Stimulated activated CD4-positive, alpha-beta T cell treated with anti-CD3 and anti-CD28 coated beads, Interleukin-2, amount 100 ng/mL, for 24 hours (primary cell): ENCODE measurements around the gene R3HCC1L.

Experiments used
- DNase-seq, 2 donors: peaks; one replicate each; pipeline ENCODE4 v3.0.0-alpha.2; 2020

R3HCC1L gene

DNA sequence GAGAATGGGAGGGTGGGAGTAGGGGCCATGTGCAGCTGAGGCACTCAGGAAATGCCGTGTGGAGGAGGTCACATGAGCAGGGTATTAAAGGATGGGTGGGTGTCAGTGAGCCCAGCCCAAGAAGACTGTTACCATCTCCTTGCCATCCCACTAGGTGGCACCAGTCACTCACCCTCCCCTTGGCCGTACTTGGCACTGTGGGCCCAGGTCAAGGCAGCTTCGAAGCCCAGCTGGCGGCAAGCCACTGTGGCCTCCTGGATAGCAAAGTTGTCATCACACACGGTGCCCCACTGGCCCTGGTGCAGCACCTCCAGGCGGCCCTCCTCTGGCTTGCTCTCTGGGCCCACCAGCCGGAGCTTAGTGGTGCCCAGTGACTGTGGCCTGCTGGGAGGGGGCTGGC lies 128.1 kb downstream of the R3HCC1L start:
- no peak for DNase-seq

GRCh38 chr10:98263088-98263487 lies 128.6 kb downstream of the R3HCC1L start:
- no peak for DNase-seq

DNA sequence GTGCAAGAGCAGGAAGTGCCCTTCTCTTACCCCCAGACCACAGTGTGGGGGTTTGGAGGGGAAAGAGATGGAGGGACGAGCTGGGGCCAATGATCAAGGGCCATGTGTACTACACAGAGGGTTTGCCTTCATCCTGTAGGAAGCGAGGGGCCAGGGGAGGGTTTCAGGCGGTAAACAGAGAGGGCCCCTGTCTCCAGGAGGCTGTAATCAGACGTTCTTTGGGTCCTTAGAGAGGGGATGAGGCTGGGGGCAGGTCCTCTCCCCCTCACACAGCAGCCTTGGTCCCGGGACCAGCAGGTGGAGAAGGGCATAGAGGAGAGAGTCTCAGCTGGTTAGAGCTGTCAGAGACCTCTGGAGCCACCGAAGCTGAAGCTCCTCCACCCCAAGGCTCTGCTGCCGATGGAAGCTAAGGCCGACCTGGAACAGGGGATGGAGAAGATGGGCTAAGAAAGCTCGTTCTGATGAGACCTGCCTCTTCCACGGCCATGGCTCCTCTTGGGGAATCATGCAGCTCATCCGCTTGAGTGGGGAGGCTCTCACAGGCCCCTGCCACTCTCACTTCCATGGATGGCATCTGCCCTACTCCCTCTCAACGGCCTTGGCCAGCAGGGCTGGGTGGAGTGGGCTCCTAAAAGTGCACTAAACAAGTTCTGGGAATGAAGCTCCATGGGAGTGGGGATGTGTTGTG lies 130.1 kb downstream of the R3HCC1L start:
- no peak for DNase-seq

DNA sequence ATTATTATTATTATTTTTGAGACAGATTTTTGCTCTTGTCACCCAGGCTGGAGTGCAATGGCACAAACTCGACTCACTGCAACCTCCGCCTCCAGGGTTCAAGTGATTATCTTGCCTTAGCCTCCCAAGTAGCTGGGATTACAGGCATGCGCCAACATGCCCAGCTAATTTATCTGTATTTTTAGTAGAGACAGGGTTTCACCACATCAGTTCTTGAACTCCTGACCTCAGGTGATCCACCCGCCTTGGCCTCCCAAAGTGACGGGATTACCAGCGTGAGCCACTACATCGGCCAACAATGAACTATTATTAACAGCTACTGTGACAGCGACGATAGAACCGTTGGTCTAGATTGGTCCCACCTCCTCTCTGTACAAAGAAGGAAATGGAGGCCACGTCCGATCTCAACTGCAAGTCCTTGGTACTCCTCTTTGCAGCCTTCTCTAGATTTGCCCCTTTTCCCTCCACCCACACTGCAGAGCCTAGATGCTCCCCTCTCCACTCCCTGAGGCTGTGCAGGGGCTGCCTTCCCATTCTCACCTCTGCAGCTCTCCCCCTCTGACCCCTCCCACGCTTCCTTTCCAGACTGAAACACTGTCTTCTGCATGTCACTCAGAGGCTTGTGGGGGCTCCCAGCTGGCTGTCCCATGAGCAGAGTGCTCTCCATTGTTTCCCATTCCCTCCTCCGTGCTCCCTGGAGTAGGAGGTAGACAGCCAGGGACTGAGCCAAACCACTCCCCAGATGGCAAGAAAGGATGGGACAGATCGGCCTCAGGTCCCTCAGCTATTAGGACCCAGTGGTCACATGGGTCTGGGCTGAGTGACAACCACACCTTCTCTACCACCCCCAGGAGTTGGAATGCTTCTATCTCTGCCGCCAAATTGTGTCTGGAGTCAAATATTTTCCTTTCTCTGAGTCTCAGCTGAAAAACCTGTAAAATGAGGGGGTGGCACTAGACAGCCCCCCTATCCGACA lies 131.2 kb downstream of the R3HCC1L start:
- DNase-seq, result no peak

DNA sequence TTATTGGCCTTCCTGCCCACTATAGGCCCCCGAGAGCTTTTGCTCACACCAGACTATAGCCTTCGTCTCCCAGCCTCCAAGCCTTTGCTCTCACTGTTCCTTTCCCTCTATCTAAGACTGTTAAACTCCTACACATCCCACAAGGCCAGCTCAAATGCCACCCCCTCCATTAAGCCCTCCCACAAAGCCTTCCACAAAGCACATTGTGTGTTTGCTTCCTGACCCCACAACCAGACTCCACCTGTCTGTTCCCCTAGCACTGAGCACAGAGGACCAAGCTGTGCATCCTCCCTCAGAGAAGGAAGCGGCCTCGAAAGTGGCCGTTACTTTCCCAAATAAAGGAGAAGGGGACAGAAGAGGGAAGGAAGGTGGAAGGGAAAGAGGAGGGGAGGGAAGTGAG lies 132.2 kb downstream of the R3HCC1L start:
- no peak for DNase-seq

- no peak for DNase-seq
These were observed 132.8 kb downstream of the R3HCC1L start for GRCh38 chr10:98267069-98267893.

DNA sequence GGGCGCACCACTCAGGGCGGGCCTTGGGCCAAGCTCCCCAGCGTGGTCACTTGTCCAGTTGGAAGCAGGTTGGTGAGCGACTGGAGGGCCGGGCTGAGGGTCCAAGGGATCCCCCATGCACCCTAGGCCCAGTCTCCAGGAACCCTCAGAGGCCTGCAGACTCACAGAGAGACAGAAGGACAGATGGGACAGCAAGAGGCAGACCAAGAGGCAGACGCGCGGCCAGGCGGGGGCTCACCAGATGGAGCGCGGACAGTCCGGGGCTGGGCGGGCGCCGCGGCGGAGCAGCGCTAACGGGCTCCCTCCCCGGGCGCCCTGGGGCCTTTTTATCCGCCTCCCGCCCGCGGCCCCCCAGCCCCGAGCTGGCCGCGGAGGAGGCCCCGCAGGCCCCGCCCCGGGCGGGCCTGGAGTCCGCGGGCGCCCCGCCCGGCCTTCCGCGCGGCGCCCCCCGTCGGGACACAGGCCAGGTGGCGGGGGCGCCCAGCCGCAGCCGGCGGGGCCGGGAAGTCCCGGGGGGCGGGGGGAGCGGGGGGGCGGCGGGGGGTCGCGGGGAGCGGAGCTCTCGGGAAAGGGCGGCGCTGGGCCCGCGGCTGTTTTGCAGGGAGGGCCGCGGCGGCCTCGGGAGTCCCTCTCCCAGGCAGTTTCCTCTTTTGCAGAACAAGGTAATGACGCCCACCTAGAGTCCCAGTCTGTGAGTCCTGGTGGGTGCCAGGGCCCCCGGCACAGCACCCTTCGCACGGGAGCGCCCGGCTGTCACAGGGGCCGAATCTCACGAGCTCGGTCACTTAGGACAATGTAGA lies 133.6 kb downstream of the R3HCC1L start, which contains the start of gene LOXL4:
TSS of gene LOXL4 (minus strand) at position 301 of the 800 bp plus-strand sequence. CDS start 5,175 bp downstream, outside the sequence.
- DNase-seq, result no peak

DNA sequence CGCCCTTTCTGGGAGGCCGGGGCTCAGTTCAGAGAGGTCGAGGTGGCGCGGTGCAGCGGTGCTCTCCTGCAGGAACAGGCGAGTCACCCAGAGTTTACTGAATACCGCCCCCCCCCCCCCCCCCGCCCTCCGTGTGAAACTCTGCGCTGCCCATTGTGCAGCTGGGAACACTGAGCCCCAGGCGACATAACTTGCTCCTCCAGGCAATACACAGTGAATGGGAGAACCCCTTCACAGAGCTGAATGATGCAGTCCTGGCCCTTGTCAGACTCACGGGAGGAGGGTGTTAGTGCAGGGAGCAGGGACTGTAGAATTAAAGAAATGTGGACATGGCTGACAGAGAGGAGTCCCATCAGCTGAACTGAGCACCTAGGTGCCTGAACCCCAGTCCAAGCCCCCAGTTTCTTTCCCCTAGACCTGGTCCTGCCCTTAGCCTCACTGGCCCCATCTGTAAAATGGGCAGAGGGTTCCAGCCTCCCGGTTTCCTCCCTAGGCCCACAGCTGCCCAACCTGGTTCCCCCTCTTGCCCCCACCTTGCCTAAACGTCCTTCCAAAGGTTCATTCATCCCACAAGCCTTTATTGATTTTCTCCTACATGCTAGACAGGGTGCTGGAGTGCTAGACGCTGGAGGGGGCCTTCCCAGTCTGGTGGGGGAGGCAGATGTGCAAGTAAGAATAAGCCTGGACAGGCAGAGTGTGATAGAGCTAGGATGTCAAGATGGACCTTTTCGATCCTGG lies 134.4 kb downstream of the R3HCC1L start:
- no peak for DNase-seq

DNA sequence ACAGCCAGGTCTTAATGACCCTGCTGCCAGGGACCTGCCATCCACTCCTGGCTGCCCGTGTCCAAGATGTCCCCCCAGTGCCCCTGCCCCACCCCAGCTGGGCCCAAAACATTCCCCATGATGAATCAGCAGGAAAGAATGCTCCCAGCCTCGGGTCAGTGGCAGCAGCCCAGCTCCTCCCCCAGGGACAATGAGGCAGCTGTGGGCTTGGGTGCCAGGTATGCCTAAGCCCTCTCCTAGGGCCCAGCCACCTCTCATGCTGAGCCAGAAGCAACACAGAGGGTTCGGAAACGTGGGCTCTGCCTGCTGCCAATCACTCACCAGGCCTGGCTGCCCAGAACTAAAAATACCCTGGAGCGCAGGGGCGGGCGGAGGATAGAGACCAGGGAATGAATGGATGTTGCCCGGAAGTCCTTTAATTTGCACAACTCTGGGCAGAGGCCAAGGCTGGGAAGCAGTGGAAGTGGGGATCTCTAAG lies 135.0 kb downstream of the R3HCC1L start:
- DNase-seq, result no peak

GRCh38 chr10:98270073-98270740 lies 135.8 kb downstream of the R3HCC1L start:
- no peak for DNase-seq

GRCh38 chr10:98270786-98271185 lies 136.3 kb downstream of the R3HCC1L start:
- no peak for DNase-seq

DNA sequence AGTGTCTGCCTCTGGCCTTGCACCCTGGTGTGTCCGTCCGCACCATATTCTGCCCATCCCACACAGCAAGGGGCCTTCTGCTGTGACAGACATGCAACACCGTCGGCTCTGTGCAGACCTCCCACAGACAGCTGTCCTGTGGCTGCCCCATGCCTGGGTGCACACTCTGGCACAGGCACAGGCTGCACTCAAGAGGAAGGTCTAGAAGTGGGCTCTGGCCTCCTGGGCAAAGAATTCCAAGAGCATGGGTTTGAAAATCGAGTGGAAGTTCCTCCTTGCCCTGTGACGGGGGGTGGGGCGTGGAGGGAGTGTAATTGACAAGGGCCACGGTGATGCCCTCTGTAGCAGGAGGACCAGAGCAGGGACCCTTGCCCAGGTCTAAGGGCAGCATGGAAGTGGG lies 137.8 kb downstream of the R3HCC1L start:
- DNase-seq, result no peak

DNA sequence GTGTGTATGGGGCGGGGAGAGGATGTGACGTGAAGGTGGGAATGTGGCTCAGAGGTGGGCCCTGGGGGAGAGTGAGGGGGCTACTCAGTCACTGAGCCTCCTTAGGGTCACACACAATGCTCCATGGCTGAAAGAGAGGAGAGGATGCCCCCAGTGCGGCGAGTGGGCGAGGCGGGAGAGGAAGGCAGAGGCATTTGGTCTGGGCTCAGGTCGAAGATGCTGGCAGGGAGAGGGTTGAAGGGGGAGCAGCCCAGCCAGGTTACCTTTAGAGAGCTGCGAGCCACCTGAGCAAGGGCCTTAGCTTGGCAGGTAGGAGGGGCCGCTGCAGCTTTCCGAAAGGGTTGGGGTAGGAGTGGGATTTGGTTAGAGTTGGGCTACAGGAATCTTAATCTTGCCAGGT lies 138.2 kb downstream of the R3HCC1L start:
- DNase-seq, result no peak

DNA sequence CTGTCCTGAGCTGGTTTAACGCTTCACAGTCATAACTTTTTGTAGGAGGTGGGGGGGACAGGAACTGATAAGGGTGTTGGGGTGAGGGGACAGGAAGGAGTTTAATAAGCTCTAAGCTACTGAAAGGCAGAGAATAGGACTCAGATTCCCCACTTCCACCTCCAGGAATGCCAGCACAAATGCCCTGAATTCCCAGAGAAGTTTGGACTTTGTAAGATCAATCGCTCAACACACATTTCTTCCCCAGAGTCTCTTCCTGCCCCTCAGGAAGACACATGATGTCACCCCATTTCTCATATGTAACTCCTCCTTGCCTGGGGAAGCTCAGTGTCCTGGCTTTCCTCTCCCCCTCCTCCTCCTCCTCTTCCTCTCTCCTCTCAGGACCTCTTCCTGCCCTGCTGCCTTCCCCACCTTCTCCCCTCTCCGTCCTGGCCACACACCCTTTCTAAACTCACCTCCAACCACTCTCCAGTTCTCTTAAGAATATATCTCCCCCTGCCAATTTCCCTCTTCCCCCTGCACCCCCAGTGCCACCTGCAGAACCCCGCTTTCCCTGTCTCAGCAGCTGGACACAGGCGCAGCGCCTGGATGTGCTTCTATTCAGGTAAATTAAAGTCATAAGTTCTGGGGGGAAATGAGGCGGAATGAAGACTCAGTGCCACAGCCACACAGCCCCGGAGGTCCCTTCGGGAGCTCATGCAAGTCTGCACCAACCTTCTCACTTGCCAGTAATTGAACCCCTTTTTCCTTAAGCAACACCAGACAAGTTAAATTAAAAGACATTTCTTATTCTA lies 138.8 kb downstream of the R3HCC1L start:
- DNase-seq, result no peak

DNA sequence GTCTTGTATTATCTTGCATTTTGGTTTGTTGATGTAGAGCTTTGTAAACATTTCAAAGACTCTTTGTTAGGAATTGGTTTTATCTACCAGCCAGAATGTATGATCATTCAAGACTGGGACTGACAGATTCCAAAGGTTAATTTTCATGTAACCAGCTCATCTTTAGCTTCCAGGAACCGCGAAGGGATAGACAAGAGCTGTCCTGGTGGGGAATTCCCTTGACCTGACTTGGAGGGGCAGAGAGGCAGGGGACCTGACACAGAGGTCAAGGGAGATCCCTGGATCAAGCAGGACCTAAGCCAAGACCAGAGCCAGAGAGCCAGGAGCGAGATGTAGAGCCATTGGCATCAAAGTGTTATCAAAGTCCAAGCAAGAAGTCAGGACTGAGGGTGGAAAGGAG lies 140.1 kb downstream of the R3HCC1L start:
- no peak for DNase-seq

DNA sequence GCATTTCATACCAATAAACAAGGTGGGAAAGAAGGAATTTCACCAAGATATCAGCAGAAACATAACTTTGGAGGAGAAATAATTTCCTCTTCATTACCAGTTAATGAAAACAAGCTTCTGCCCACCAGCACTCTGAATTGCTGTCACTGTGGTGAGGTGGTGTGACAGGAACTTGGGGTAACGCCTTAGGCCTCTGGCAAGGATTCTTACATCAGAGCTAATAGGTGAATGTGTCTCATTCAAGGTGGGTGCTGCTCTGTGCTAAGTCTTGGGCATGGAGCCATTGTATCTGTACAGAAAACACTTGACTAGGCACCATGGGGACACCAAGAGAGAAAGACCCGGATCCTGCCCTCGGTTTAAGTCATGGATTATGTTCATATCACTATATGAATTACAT lies 141.9 kb downstream of the R3HCC1L start:
- no peak for DNase-seq

DNA sequence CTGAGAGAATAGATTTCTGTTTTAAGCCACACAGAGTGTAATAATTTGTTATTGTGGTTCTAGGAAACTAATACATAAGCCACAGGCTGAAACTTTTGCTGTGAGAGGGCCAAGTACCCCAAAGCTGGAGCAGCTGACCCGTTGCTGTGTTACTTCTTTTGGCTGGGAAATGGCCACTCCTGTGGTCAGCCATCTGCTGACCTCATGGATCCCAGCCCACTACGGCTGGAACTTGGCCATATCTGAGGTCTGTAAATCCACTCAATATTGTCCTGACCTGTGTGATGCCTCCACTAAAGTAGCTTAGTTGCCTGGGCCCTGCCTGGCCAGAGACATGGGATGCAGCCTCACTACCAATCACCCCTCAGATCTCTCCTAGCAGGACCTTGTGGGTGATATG lies 151.0 kb downstream of the R3HCC1L start:
- no peak for DNase-seq

DNA sequence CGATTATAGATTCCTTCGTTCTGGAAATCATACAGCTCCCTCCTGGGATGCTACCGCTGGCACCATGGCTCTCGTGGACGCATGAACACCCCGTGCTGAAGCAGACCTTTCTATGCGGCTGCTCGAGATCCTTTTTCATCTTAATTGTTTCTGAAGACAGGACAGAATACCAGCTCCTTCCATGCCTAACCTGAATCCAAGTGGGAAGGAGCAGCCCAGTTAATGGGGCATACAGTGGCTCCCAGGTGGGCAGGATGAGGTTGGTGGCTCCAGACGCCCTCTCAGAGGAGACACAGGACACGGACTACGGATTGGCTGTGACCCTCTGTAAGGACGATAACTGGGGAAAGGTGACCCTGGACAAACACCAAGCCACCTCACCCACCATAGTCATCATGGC lies 152.0 kb downstream of the R3HCC1L start:
- no peak for DNase-seq

DNA sequence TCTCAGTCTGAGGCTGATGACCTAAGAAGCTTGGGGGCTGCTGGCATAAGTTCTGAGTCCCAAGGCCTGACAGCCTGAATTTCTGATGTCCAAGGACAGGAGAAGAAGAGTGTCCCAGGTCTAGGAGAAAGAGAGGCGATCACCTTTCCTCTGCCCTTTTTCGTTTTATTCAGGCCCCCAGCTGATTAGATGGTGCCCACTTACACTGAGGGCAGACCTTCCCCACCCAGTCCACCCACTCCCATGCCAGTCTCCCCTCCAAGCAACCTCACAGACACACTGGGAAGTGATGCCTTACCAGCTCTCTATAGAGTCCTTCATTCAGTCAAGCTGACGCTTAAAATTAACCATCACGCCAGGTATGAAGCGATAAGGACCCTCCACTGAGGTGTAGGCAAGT lies 152.9 kb downstream of the R3HCC1L start:
- DNase-seq, result no peak

DNA sequence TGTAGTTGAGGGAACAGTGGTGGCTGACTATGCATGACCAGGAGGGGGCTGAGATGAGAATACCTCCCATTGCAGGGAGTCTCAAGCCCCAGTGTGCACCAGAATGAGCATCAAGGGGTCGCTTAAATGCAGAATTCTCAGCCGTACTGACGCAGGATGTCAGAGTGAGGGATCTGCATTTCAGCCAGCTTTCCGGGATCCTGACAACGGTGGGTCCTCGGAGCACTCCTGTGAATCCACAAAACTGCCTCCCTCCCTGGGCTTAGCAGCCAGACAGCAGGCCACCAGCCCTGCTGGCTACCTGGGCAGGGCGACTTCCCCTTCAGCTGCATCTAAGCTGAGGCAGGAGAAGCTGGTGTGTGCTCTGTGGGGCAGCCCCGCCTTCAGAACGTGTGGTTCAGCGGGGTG lies 155.3 kb downstream of the R3HCC1L start:
- no peak for DNase-seq
